HG02759 (cell line): ENCODE measurements around the gene TRIM3.
A peak's percentile ranks its signal among the peaks of the same experiment; 100 is the strongest.

Source experiments
- ATAC-seq: cut with Tn5 transposase; IDR thresholded peaks from one replicate; pipeline ENCODE4 v1.9.1; 2021; ENCODE audit warnings: mild to moderate bottlenecking, moderate library complexity; ENCODE audit not compliant: unreplicated experiment

Gene TRIM3

DNA sequence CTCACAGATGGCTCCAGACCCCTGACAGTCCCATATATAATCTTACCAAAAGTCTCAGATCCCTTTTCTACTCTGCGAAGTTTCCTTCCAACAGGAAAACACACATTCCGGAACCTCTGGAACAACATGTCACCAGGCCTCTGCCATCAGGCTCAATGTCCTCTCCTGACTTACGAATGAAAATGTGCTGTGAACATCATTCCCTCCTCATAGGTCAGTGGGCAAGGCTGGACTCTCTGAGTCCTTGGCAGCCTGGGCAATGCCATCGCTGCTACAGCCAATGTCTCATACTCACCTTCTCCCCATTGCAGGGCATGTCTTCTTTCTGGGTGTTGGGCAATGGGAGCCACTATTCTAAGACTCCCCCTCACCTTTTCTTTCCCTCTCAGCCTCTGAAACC, 31.3 kb downstream of the TRIM3 start:
- ATAC-seq = no peak

- no peak for ATAC-seq
Measured at GRCh38 chr11:6440906-6441358, 32.8 kb downstream of the TRIM3 start, which contains the start of gene HPX. HPX (minus strand) TSS chr11:6440987; CDS start chr11:6440963, 24 bp downstream.

DNA sequence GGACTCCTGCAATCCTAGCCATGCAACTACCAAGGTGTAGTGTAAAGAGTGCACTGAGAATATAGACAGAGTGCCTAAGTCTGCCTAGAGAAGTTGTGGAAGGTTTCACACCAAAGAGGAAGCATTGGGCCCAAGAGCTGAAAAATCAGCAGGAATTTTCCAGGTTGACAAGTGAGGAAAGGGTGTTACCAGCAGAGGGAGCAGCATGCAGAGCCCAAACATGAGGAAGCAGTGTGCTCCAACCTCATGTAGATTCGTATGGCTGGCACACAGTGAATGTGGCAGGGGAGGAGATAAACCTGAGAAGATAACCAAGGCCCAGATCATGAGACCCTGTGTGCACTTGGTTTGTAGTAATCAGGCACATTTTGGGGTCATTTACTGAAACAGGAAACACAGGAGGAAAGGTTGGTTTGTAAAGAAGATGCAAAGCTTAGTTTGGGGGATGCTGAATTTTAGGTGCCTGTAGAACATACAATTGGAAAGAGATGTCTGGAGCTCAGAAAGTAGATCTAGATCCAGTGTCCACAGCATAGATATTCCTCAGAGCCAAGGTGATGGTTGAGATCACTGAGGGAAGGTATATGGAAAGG, 34.7 kb downstream of the TRIM3 start:
- no peak for ATAC-seq

- no peak for ATAC-seq
Measured at GRCh38 chr11:6437993-6438392, 35.7 kb downstream of the TRIM3 start.

GRCh38 chr11:6437423-6437822, 36.3 kb downstream of the TRIM3 start:
- no peak for ATAC-seq

- ATAC-seq = no peak
Measured at GRCh38 chr11:6433998-6434660, 39.6 kb downstream of the TRIM3 start.

GRCh38 chr11:6431861-6432260, 41.9 kb downstream of the TRIM3 start:
- no peak for ATAC-seq

DNA sequence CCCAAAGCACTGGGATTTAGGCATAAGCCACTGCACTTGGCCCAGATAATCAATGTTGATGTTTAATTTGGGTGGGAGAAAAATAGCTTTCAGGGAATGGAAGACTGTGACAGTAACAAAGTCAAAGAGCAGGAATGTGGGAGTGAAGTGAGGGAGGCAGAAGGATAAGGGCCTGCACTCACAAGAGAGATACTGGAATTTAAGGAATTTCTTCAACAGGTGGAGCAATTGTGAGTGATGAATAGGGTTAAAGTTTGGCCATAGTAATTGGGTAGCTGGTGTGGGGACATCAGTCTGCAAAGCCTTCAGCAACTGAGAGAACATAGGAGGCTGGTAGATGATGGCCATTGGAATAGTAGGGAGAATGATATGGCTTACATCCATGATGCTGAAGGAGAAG, 46.2 kb downstream of the TRIM3 start:
- no peak for ATAC-seq

- no peak for ATAC-seq
Measured at GRCh38 chr11:6420677-6421076, 53.1 kb downstream of the TRIM3 start.

GRCh38 chr11:6419009-6419631, 54.6 kb downstream of the TRIM3 start, which contains the start of gene APBB1:
APBB1 (minus strand) TSS chr11:6419094; CDS start chr11:6411347, 7,747 bp downstream.
- peak; percentile 70 for ATAC-seq

DNA sequence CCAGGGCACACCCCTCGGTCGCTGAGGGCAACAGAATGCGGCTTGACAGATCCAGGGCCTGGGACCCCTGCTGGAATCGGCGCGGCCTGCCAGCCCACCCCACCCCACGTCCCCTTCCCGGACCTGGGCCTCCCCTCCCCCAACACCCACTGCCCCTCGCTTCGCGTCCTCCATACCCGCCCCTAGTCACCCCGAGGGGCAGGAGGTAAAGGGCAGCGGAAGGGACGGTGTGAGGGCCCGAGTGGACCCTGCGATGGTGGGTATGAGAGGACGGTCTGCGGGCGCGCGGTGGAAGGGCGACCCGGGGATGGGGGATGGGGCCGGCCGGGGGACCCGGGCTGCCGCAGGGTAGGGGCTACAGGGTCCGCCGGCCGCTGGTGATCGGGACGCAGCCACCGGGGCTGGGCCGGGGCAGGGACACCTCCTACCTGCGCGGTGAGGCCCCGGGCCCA, 55.2 kb downstream of the TRIM3 start:
- no peak for ATAC-seq

DNA sequence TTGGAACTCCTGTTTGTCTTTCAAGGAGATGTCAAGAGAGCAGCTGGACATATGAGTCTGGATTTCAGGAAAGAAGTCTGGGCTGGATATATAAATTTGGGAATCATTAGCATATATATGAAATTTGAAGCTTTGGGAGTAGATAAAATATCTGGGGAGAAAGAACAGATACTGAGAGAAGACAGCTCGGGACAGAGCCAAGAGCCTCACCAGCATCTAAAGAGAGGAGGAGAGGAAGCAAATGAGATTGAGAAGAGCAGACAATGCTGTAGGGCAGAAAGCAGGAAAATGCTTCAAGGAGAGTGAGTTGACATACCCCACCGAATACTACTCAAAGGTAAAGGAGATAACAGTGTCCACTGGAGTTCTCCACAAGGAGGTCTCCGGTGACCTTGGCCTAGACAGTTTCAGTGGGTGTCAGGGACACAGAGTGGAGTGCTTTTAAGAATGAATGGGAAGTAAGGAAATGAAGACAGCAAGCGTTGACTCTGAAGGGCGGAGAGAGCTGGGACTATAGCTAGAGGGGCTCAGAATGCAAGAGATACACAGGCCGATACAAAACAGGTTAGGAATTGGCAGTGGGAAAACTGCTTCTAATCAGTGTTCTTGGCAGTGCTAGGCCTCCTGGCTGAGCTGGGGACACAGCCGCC, 55.7 kb downstream of the TRIM3 start:
- ATAC-seq = no peak

- ATAC-seq = no peak
Measured at GRCh38 chr11:6415797-6416196, 57.9 kb downstream of the TRIM3 start.

GRCh38 chr11:6414874-6415328, 58.8 kb downstream of the TRIM3 start:
- ATAC-seq = no peak

- no peak for ATAC-seq
Measured at GRCh38 chr11:6413791-6414201, 59.9 kb downstream of the TRIM3 start.

GRCh38 chr11:6411594-6412031, 62.1 kb downstream of the TRIM3 start:
- no peak for ATAC-seq

GRCh38 chr11:6410695-6411430, 62.9 kb downstream of the TRIM3 start:
- no peak for ATAC-seq

- ATAC-seq = no peak
Measured at GRCh38 chr11:6406370-6406769, 67.4 kb downstream of the TRIM3 start.

DNA sequence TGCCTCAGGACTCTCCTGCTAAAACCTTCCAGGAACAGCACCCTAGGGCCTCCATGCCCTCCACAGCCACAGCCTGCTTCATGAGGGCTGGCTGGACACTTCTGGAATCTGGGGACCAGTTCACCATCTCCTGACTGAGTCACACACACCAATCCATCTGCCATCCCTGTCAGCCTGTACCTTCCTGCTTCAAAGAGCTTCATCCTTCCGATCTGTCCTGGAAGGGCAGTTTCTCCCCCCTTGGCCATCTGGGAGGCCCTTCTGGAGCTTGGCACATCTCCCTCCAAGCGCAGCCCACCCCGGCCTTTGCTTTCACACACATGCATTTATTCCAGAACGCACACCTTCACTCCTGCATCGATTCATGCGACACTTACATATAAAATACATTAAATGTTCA, 67.9 kb downstream of the TRIM3 start:
- no peak for ATAC-seq

DNA sequence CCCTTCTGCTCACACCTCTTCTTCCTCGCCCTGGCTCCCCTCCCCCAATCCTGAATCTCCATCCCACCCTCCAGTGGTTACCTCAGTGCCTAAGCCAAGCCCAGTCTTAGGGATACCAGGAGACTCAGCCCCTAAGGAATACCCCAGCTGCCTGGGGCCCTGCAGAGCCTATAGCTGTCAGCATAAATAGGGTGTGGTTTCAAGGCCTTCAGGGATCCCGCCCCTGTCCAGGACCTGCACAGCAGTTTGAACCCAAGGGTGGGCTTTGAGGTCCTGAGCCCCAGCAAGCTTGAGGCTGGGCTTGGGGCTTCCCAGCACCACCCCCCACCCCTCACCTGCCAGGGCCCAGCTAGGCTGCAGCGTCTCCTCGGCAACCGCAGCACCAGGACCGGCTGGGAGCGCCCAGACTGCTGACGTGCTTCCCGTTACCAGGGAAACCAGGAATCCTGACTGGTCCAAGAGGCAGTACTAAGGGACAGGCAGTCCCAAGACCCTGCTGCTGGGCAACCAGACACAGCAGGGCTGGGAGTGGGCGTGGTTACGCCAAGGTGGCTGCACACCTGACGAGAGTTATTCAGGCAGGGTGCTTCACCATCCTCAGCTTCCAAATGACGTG, 68.6 kb downstream of the TRIM3 start:
- ATAC-seq = no peak
